ENCODE results near the gene C19orf33.

- TF ChIP-seq CTCF (IDR thresholded peaks at IDR 0.05; ENCODE audit: low read depth, low read length) (no peak), MAX (IDR thresholded peaks at IDR 0.05; ENCODE audit: low read depth, low read length) (no peak), MYC (IDR thresholded peaks at IDR 0.05; ENCODE audit: low read depth, low read length) (no peak), POLR2A (IDR thresholded peaks at IDR 0.05; ENCODE audit: extremely low read depth, insufficient read length) (no peak)
Observed at GRCh38 chr19:38290631-38291147, 13.4 kb upstream of the C19orf33 start.

Data from NB4 (cell line).